Measurements from ENCODE around the gene TIMM8B.
"Not testable (repeated sequence)": the region's sequence is repeated elsewhere in the genome, so short reads cannot be mapped to it uniquely, and the experiment has no call there.

Gene TIMM8B

GRCh38 chr11:112086422-112087191 is at the start of gene TIMM8B, which contains the start of gene SDHD:
TIMM8B (minus strand) TSS chr11:112086756; CDS start chr11:112086723, 33 bp downstream.
SDHD (plus strand) TSS chr11:112086873; CDS start chr11:112086908, 35 bp downstream.
- peak; percentile 91 to 94 for DNase-seq

- DNase-seq: no peak
These were observed 47.9 kb upstream of the TIMM8B start for GRCh38 chr11:112134473-112134872.

GRCh38 chr11:112132737-112133136 is 46.2 kb upstream of the TIMM8B start:
- DNase-seq: no peak

- DNase-seq: no peak
These were observed 43.1 kb upstream of the TIMM8B start for GRCh38 chr11:112129656-112130055.

GRCh38 chr11:112128483-112129121 is 42.0 kb upstream of the TIMM8B start:
- peak; percentile 59 to 68 for DNase-seq

- no peak for DNase-seq
These were observed 40.5 kb upstream of the TIMM8B start for GRCh38 chr11:112127056-112127455.

GRCh38 chr11:112123129-112123528 is 36.6 kb upstream of the TIMM8B start:
- DNase-seq: no peak

GRCh38 chr11:112121981-112122615 is 35.5 kb upstream of the TIMM8B start:
- no peak for DNase-seq

GRCh38 chr11:112118176-112118575 is 31.6 kb upstream of the TIMM8B start:
- DNase-seq: no peak

GRCh38 chr11:112115386-112115785 is 28.8 kb upstream of the TIMM8B start:
- no peak for DNase-seq

- no peak for DNase-seq
These were observed 27.9 kb upstream of the TIMM8B start for GRCh38 chr11:112114460-112114859.

- DNase-seq: peak; percentile 60 to 65
These were observed 27.2 kb upstream of the TIMM8B start for GRCh38 chr11:112113539-112114457.

GRCh38 chr11:112106070-112106469 is 19.5 kb upstream of the TIMM8B start:
- DNase-seq: no peak

GRCh38 chr11:112103446-112103845 is 16.9 kb upstream of the TIMM8B start:
- no peak for DNase-seq

- DNase-seq: no peak
These were observed 13.9 kb upstream of the TIMM8B start for GRCh38 chr11:112100462-112100861.

GRCh38 chr11:112097734-112098528 is 11.4 kb upstream of the TIMM8B start:
- DNase-seq: no peak

- DNase-seq: no peak
These were observed 9.6 kb upstream of the TIMM8B start for GRCh38 chr11:112096194-112096593.

GRCh38 chr11:112095302-112095701 is 8.7 kb upstream of the TIMM8B start:
- not testable (repeated sequence) for DNase-seq

GRCh38 chr11:112087212-112087611 is 656 bp upstream of the TIMM8B start:
- no peak for DNase-seq

GRCh38 chr11:112085822-112086421 is 634 bp downstream of the TIMM8B start:
- peak in 1 of 2 experiments; percentile 1 for DNase-seq

GRCh38 chr11:112082729-112083128 is 3.8 kb downstream of the TIMM8B start:
- DNase-seq: no peak
